HG03342 (cell line): ENCODE measurements around the gene RIC3.
"Not testable (repeated sequence)": the region's sequence is repeated elsewhere in the genome, so short reads cannot be mapped to it uniquely, and the experiment has no call there.

ENCODE experiments used
- ATAC-seq: cut with Tn5 transposase; IDR thresholded peaks from one replicate; pipeline ENCODE4 v1.9.1; 2021; ENCODE audit warnings: mild to moderate bottlenecking, moderate library complexity; ENCODE audit not compliant: unreplicated experiment

The RIC3 gene

GRCh38 chr11:8192016-8192895 is 23.4 kb upstream of the RIC3 start:
- ATAC-seq, result no peak

- ATAC-seq, result no peak
These were observed 21.6 kb upstream of the RIC3 start for GRCh38 chr11:8190431-8190830.

- ATAC-seq, result no peak
These were observed 17.6 kb upstream of the RIC3 start for GRCh38 chr11:8186429-8186828.

- ATAC-seq, result no peak
These were observed 14.3 kb upstream of the RIC3 start for GRCh38 chr11:8183111-8183510.

GRCh38 chr11:8180469-8180868 is 11.6 kb upstream of the RIC3 start:
- no peak for ATAC-seq

- ATAC-seq, result no peak
These were observed 9.5 kb upstream of the RIC3 start for GRCh38 chr11:8178297-8178696.

GRCh38 chr11:8177136-8177535 is 8.3 kb upstream of the RIC3 start:
- no peak for ATAC-seq

GRCh38 chr11:8167796-8168195 is 1.0 kb downstream of the RIC3 start:
- no peak for ATAC-seq

GRCh38 chr11:8164746-8165145 is 4.1 kb downstream of the RIC3 start:
- no peak for ATAC-seq

GRCh38 chr11:8161627-8162304 is 7.1 kb downstream of the RIC3 start:
- not testable (repeated sequence) for ATAC-seq

GRCh38 chr11:8156877-8157276 is 11.9 kb downstream of the RIC3 start:
- ATAC-seq, result no peak

GRCh38 chr11:8149726-8150125 is 19.1 kb downstream of the RIC3 start:
- ATAC-seq, result no peak

- ATAC-seq, result no peak
These were observed 30.3 kb downstream of the RIC3 start for GRCh38 chr11:8138526-8138925.

GRCh38 chr11:8127447-8127846 is 41.4 kb downstream of the RIC3 start:
- ATAC-seq, result no peak

- ATAC-seq, result no peak
These were observed 42.1 kb downstream of the RIC3 start for GRCh38 chr11:8126649-8127289.

- ATAC-seq, result no peak
These were observed 46.6 kb downstream of the RIC3 start for GRCh38 chr11:8122173-8122764.

GRCh38 chr11:8111636-8112035 is 57.2 kb downstream of the RIC3 start:
- ATAC-seq, result no peak

- ATAC-seq, result no peak
These were observed 58.4 kb downstream of the RIC3 start for GRCh38 chr11:8110396-8110795.

GRCh38 chr11:8109675-8110074 is 59.1 kb downstream of the RIC3 start:
- ATAC-seq, result no peak

GRCh38 chr11:8108421-8108820 is 60.4 kb downstream of the RIC3 start:
- ATAC-seq, result no peak

- ATAC-seq, result no peak
These were observed 61.2 kb downstream of the RIC3 start for GRCh38 chr11:8107642-8108041.
